Measurements from ENCODE around the gene COL4A1.

The COL4A1 gene

DNA sequence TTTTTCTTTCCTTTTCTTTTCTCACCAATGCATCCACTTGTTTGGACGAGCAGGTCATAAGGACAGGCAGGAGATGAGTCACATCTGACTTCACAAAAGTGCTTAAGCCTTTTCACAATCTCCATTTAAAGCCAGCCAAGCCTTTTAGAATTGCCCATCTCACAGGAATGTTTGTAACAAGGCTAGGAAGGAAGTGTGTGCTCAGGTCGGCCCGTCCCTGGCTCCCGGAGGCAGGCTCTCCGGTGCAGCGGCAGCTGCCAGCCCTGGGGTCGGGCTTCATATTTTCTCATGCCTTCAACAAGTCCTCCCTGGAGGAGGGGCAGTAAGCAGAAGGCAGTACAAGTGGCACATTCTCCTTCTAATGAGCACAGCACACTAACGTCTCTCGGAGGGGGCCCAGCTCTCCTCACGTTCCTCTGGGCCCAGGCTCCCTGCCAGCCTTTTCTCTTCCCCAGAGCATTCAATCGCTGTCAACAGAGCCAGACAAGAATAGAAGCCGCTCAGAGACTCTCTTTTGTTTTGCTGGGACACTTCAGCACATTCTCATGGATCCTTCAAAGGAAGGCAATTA is 180.5 kb downstream of the COL4A1 start:
- TF ChIP-seq CTCF (IDR thresholded peaks at IDR 0.05; ENCODE audit: low read depth, low read length, missing control alignments): no peak
- no peak for DNase-seq (ENCODE audit: low read depth)
- no peak overlapping the region for H3K4me3 ChIP-seq (ENCODE audit: low read depth, low read length)

GRCh38 chr13:110125613-110126272 is 181.2 kb downstream of the COL4A1 start:
- no peak for DNase-seq (ENCODE audit: low read depth)
- TF ChIP-seq CTCF (IDR thresholded peaks at IDR 0.05; ENCODE audit: low read depth, low read length, missing control alignments): no peak
- no peak overlapping the region for H3K4me3 ChIP-seq (ENCODE audit: low read depth, low read length)

DNA sequence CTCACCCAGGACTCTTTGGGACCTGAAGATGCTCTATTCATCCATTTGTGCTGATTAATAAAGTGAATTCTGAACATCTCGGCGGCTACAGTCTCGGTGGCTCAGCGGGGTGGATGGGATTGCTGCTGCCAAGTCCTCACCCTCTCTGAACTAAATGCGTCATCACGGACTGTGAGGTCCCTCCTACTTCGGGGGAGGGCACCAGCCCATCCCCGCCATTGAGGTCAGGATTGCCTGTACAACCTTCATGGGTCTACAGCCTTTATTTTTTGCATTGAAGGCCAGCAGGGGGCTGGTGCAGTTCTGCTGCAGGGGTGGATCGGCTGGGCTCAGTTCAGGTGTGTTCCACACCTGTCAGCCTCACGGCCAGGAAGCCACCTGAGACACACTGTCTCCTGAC is 181.8 kb downstream of the COL4A1 start:
- H3K4me3 ChIP-seq (ENCODE audit: low read depth, low read length): no peak overlapping the region
- DNase-seq (ENCODE audit: low read depth): no peak
- TF ChIP-seq CTCF (IDR thresholded peaks at IDR 0.05; ENCODE audit: low read depth, low read length, missing control alignments): peak; percentile 6

DNA sequence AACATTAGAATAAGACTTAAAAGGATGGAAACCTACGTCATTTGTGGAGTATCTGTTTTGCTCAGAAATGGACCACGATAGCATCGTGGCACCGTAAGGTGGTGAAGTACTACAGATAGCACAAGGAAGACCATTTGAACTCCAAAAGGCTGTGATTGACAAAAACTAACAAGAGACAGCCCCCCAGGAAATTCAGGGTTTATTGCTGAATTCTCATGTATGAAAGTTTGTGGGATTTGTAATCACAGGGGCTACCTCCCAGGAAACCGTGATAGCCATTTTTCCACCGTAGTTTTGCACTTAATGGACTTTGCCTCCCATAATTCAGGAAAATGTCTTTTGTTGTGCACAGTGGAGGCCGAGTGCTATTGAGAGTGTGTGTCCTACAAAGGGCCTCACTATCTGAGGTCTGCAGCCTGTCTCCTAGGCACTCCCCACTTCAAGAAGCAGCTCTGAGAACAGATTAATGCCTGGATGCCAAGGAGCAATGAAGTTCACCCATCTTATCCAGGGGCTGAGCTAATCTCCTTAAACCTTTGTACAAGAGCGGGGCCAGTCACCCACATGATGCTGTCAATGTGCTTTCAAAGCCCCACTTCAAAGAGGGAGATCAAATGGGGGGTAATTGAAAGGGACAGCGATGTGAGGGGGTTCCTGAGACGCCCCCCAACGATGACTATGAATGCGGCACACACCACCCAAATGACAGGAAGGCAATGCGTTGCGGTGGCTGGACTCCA is 182.6 kb downstream of the COL4A1 start:
- no peak overlapping the region for H3K4me3 ChIP-seq (ENCODE audit: low read depth, low read length)
- TF ChIP-seq CTCF (IDR thresholded peaks at IDR 0.05; ENCODE audit: low read depth, low read length, missing control alignments): no peak
- DNase-seq (ENCODE audit: low read depth): no peak

DNA sequence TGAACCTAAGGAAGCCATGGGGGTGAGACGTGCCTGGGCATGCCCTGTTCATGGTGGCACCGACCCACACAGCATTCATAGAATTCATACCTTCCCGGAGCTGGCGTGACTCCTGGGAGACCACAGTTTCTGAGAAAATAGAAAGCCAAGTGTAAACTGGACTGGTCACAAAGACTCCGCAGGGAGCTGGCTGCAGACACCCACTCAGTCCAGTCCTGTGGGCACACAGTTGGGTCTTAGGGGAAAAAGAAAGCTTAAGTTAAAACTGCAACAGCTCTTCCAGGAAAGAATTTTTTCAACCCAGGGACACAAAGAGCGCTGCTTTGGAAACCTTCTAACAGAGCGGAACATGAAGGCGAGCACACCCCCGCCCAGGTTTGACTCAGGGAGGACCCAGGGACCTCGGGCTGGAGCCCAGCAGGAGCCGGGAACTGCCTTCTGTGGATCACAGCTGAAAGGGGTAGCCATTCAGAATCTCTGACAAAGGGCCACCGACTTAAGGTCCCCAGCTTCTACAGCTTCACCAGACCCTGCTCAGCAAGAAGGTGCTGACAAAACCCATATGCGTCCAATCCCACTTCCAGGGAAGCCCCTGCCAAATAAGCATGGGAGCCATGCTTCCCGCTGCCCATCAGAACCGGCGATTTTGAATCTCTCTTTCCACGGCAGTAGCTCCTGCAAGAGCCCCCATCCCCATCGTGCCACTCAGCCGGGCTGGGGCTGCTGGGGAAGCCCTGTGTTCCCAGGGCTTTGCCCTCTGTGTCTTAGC is 183.7 kb downstream of the COL4A1 start:
- TF ChIP-seq CTCF (IDR thresholded peaks at IDR 0.05; ENCODE audit: low read depth, low read length, missing control alignments): no peak
- no peak for DNase-seq (ENCODE audit: low read depth)
- H3K4me3 ChIP-seq (ENCODE audit: low read depth, low read length): no peak overlapping the region

DNA sequence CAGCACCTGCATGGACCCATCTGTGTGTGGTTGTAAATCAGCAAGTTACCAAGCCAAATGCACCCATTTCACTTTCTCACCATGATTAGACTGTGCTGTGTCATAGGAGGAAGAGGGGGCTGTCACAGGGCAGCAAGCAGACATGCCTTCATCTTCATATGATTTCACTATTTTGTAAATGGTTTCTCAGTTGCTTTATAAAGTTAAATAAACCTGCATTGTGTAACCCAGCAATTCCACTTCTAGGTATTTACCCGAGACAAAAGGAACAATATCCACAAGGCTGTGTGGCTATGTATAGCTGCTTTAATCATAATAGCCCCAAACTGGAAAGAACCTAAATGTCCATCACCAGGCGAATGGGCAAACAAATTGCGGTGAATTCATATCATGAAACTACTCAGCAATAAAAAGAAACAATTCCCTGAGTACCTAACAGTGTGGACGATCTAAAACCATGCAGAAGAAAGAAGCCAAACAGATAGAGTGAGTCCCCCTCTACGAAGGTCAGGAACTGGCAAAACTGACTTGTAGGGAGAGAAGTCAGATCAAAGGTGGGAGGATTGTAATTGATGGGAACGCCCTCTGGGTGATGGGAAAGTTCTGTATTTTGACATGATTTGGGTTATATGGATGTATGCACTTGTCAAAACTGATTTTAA is 185.4 kb downstream of the COL4A1 start:
- TF ChIP-seq CTCF (IDR thresholded peaks at IDR 0.05; ENCODE audit: low read depth, low read length, missing control alignments): no peak
- no peak overlapping the region; the same call in 1 of the 2 replicates for H3K4me3 ChIP-seq (ENCODE audit: low read depth, low read length)
- DNase-seq (ENCODE audit: low read depth): no peak

Data from GM12864 (cell line).